T-helper 1 cell (primary cell): ENCODE measurements around the gene ZBTB24.
"Not testable (repeated sequence)": the region's sequence is repeated elsewhere in the genome, so short reads cannot be mapped to it uniquely, and the experiment has no call there.

Experiments used
- DNase-seq, 5 donors: peaks; one replicate each; pipeline ENCODE4 v3.0.0-alpha.2; 2012 to 2020

Gene ZBTB24

DNA sequence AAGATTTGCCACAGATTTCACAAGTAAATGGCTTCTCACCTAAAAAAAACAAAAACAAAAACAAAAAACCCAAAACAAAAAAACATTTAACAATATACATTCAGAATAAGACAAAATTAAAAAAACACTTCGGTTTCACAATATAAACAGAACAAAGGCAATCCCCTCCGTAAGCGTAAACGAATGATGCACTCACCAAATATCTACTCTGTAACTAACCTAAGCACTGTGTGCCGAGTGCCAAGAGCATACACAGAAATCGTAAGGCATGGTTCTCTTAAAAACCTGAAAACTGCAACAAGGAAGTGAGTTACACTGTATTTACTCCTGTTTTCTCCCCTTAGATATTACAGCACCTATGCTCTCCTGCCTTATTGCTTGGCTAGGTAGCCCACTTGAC, 15.3 kb downstream of the ZBTB24 start:
- DNase-seq: no peak

DNA sequence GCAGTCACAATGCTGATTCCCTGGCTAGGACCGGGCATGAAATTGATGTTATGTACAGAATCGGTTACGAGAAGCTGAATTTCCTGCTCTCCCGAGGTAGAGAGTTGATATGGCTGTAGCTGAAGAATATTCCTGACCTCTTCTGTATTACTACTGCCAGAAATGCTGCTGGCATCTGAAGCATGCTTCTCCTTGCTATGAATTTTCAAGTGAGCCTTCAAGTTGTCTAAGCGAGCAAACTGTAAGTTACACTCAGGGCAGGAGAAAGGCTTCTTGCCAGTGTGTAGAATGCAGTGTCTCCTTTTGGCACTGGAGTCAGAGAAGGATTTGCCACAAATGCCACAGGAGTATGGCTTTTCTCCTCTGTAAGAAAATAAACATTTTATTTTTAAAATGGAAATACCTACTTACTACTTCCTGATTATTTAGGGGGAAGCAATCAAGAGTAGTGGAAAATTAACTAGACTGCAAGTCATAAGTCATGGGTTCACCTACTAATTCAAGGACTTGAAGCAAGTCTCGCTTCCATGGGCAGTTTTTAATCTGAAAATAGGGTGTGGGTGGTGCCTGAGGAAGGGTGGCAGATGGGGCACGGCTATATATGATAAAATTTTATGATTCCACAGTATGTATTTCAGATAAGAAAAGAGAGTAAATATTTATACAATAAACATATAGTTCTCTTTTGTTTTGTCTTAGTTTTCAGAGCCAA, 16.7 kb downstream of the ZBTB24 start:
- DNase-seq: no peak

DNA sequence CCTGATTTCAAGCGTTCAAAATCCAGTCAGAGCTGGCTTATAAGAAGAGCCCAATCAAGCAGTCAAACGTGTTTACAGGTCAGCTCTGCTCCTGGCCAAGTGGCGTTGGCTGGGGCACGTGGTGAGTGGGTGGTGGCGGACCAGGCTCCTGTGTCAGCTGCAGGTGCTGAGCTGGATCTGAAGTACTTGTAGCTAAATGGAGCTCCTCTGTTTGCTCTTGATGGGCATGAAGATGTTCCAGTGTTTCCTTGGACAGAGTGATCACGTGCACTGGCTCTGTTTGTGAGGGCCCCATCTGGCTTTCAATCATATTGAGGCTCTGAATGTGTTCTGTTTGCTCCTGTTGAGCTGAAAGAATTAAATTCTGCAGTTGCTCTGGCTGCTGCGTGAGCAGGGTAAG, 17.2 kb downstream of the ZBTB24 start:
- DNase-seq: no peak

DNA sequence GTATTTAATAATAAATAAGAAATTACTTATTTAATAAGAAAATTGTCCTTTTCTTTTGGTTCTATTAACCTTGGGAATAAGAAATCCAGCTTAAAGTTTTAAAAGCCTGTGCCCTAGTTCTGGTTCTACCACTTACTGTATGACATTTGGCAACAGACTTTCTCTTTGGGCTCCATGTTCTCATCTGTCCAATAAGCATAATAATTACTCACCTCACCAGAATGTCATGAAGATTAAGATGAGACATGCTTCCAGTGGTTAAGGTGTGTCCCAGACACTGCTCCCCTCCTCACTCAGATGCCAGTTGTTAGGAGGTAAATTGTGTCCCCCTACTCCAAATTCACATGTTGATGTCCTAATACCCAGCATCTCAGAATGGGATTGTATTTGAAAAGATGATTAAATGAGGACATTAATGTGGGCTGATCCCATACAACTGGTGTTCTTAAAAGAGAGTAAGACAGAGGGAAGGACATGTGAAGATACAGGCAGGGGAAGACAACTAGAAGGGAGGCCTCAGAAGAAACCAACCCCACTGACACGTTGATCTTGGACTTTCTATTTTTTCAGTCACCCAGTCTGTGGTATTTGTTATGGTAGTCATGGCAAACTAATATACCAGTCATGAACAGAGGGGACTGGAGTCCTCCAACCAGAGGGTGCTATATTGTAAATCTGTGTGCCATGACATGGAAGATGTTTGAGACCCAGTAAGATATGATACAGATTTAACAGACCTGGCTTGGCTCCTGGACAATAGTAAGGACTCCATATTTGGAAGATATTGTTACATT, 21.1 kb downstream of the ZBTB24 start:
- no peak for DNase-seq

DNA sequence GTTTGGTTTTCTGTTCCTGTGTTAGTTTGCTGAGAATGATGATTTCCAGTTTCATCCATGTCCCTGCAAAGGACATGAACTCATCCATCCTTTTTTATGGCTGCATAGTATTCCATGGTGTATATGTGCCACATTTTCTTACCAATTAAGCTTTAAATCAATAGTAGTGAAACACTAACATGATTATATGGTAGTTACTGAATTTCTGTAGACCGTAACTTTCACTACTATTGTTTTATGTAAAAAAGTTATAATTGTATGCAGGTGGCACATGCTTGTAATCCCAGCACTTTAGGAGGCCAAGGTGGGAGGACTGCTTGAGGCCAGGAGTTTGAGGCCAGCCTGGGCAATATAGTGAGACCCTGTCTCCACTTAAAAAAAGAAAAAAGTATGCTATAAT, 21.8 kb downstream of the ZBTB24 start:
- DNase-seq: not testable (repeated sequence)

DNA sequence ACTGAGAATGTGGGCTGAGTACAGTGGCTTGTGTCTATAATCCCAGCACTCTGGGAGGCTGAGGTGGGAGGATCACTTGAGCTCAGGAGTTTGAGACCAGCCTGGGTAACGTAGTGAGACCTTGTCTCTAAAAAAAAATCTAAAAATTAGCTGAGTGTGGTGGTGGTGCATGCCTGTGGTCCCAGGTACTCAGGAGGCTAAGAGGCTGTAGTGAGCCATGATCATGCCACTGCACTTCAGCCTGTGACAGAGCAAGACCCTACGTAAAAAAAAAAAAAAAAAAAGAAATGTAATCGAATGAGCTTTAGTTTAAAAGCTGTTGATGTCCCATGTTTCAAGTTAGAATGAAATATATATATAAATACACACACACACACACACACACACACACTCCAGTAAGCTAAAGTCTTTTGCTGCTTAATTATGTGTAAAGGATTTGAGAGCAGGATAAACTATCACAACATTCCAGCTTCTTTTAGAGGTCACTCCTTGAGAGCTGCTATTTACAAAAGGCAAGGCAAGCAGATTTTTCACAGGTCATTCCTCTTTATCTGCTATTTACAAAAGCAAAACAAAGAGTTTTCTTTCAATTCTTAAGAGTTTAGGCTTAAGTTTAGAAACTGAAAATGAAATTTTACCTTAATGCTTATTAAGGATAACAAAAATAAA, 22.7 kb downstream of the ZBTB24 start:
- no peak for DNase-seq

DNA sequence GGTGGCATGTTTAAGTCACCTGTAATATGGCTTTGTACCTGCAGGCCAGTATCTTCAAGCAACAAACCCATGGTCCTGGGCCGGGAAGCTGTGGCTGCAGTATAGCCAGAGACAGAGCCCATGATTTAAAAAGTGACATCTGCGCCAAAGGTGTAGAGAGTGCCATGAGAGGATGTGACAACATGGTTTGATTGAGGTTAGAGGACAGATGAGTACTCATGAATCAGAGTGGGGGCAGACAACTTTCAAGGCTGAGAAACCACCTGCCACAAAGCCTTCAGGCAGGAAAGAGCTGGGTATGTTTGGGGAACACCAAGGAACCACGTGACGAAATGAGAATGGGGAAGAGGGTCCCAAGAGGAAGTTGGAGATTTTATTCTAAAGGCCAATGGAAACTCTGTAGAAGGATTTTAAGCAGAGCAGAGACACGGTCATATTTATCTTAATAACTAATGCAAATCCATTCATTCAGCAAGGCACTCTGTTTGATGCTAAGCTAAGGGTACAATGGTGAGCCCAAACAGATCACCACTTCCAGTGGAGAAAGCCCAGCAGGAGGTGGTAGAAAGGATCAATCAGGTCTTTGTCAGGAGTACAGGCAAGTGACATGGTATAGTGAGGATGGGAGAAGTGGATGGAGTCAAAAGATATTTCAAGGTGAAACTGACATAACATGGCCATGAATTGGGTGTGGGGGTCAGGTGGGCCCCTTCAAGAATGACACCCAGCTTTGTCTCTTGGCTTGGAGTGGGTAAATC, 24.1 kb downstream of the ZBTB24 start:
- DNase-seq: peak in 1 of 5 donors; percentile 58

DNA sequence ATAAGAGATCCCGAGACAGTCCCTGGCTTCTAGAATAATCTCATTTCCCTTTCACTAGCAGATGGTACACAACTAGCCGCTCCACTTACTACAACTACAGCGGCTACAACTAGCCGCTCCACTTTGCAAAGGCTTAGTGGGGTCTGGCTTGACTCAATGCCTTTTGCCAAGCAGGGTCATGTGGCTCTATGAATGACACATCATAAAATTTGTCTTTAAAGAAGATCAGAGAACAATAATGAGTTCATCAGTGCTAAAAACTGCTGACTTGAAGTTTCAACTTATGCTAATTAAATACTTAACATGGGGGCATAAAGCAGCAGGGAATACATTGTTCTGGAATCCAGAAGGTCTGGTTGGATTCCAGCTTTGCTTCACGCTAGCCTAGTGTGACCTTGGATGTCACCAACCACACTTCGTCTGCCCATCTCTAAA, 25.4 kb downstream of the ZBTB24 start:
- DNase-seq: no peak

DNA sequence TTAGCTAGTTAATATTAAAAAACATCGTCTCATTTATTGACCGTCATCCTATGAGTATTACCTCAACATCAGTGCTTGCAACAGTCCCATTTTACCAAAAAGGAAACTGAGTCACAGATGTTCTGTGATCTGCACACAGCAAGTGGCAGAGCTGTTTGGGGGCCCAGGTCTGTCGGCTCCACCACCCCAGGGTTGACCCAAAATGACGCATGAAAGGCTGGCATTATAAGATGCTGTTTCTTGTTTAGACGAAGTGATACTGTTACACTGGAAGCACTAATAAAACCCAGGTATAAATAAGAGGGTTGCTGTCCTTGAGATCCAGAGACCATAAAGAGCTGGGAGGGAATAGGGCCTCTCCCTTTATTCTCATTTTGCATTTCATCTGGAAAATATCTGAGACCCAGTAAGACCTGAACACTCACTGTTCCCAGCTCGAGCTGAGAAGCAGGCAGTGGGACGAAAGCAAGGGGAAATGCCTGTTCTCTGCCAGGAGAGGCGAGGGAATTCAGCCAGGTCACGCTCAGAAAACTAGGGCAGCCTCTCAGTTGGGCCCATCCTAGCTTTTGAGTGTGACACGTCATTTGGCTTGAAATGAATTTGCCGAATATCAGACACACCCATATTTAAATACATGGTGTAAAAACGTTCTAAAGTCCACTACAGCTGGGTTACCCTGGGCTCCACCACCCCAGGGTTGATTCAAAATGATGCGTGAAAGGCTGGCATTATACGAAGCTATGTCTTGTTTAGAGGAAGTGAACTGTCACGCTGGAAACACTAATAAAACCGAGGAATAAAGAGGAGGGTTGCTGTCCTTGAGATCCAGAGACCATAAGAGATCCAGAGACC, 26.1 kb downstream of the ZBTB24 start:
- DNase-seq: no peak

DNA sequence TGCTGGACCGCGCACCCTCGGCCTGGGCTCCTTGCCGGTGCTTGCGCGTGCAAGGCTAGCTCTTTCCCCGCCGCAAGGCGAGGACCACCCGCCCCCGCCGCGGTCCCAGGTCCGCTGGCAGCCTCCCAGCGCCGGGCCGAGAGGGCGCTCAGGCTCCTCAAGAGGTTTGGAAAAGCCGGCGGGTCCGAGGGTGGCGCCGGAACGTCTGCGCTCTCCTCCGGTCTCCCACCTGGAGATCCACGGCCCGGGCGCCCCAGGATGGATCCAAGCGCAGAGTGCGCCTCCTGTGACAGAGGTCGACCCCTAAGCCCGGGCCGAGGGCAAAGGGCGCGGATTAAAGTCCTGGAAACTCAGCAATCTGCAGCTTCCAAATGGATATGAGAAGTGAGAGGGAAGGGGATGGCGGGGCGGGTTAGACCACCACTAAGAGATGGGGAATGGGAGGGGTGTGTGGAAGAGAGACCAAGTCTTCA, 26.9 kb downstream of the ZBTB24 start:
- DNase-seq: no peak

DNA sequence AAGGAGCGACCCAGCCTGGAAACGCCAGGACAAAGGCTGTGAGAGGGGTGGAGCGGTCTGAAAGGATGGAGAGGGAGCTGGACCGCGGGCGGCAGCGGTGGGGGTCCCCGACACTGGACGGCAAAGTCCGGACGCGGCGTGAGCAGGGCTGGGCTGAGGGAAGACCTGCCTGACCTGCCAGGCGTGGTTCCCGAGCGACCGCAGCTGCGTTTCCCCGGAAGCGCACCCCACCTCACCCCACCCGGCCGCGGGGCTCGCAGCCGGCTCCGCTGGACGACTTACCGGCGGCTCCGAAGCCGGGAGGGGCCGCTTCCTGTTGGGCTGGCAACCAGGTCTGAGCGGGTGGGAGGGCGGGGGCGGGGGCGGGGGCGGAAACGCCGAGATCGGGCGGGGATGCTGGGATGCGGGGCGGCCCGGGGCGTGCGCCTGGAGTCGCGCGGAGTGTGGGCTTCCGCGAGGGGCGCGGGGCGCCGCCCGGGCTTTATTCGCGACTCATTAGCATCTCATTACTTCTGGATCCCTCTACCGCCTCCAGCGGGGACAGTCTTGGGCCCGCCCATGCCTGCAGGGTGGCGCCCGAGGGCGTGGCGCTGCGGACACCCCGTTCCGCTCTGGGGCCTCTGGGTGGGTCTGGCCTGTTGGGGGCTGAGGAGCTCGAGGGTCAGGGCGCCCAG, 27.4 kb downstream of the ZBTB24 start, which contains the start of gene MICAL1:
Gene MICAL1 (minus strand): TSS at position 336 of the 674 bp plus-strand sequence. CDS start 1,576 bp downstream, outside the sequence.
- DNase-seq: peak; percentile 68 to 85 (median 75)

DNA sequence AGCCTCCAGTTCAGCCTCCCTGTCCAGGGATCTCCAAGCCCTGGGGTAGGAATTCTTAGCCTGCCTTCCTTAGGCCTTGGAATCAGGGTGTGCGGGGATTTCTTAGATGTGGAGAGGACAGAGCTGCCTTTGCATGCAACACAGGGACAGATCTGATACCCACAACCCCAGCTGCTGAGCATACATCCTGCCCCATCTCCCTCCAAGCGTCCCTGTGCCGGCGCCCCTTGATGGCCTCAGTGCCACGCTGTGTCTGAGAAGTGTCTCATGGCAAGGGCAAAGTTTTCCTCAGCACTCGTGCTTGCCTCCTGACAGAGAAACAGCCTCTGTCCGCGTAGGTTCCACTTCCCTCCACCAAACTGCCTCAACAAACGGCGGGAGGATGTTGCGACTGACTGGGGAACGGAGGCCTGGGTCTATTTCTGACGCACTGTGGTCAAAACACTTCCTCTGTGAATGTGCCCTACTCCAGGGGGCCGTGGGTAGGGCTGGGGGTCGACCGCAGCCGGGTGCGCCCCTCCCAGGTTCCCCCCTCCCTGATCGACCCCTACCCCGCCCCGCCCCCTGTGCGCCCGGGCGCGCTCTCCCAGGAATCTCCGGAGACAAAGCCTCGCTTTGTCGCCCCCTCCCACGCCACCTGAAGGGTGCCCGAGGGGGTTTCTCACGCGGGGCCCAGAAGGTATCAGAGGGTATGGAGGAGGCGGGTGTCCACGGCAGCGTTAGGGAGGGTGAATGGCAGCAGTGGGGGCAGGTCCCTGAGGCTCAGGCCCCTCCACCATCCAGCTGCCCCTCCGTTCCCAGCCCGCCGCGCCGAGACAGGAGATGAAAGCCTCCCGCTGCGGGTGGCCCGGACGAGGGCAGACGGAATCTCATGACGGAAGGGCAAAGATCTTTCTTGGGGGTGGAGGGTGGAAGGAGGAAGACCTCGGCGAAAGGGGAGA, 28.3 kb downstream of the ZBTB24 start:
- peak; percentile 47 to 87 (median 67) for DNase-seq

DNA sequence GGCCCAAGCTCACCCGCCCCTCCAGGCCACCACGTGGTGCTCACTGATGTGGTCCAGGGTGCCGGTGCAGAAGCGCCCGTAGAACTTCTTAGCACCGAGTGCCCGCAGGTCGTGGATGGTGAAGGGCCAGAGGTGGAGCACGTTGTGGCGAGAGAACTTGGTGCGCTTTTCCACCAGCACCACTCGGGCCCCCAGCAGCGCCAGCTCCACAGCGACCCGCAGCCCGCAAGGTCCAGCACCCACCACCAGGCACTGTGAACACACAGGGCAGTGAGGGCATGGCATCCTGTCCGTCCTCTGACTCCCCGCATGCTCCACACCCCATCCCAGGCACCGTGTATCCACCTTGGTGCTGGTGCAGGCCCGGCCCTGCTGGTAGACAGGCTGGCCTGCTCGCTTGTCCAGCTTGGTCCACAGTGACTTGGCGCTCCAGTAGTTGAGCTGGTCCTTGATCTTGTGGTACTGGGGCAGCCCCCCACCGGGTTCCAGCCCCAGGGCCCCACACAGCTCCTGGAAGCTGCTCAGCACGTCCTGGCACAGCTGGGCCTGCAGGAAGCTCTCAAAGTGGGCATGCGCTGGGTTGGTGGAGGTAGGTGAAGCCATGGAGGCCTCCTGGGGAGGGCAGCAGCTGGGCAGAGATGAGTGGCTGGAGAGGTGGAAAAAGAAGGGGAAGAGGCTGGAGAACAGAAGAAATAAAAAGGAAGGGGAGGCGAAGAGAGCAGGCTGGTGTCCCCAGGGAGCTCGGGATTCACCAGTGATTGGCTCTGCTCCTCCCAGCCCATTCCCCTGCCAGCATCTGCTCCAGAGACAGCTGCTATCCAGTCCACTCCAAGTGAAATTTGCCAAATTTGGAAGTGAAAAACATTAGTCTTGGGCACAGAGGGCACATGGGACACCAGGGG, 29.2 kb downstream of the ZBTB24 start:
- DNase-seq: no peak

DNA sequence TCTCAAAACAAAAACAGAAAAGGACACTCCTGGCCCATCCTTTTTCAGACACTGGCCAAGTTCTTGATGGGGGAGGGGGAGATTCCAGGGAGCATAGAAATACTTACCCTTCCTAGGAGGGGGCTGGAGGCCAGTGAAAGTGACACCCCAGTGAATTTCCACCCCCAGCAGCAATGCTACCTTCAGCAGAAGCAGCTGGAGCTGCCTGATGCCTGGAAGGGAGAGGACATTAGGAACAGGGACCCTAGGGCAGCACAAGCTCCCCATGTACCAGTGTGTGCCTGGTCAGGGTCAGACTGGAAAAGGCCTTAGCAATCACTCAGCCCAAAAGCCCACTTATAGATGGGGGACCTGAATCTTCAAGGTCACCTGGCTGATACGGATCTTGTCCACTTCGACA, 29.9 kb downstream of the ZBTB24 start:
- DNase-seq: no peak

DNA sequence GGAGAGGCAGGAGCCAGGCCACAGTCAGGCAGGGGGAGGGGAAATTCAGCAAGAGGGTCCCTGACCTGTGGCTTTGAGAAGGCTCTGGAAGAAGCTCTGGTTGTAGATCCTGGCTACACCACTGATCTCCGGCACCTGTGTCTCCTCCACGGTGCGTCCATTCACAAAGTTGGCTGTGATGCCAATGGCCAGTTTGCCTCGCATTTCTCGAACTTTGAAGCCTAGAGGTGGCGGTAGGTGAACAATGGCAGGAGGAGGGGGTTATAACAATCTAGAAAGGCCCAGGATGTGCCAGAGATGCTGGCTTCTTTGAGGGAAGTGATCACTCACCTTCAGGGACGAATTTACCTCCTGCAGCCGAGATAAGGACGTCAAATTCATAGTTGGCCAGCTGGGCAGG, 30.8 kb downstream of the ZBTB24 start:
- DNase-seq: no peak

DNA sequence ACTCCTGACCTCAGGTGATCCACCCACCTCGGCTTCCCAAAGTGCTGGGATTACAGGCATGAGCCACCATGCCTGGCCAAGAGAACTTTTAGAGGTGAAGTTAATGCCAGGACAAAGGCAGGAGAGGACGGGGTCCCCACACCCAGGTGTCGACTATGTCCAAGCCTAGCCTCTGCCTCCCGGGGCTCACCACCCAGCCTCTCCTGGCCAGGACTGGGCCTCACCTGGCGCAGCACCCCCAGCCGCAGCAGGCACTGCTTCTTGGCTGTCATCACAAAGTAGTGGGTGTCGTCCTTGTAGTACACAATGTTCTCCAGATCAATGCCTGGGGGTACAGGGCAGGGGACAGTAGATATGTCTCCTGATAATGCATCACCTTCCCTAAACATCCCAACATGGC, 31.6 kb downstream of the ZBTB24 start:
- no peak for DNase-seq

DNA sequence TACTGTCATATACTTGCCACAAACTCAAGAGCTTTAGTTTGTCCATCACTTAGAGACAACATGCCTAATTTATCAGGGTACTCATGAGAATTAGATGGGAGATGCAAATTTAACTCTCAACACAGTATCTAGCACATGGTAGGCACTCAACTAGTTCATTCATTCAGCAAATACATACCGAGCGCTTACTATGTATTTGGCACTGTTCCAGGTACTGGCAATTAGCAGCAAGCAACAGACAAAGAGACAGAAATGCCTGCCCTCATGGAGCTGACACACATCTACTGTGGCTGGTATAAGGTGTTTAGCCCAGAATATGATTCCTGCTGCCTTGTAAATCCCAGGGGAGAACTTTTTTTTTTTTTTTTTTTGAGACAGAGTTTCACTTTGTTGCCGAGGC, 32.2 kb downstream of the ZBTB24 start:
- no peak for DNase-seq

DNA sequence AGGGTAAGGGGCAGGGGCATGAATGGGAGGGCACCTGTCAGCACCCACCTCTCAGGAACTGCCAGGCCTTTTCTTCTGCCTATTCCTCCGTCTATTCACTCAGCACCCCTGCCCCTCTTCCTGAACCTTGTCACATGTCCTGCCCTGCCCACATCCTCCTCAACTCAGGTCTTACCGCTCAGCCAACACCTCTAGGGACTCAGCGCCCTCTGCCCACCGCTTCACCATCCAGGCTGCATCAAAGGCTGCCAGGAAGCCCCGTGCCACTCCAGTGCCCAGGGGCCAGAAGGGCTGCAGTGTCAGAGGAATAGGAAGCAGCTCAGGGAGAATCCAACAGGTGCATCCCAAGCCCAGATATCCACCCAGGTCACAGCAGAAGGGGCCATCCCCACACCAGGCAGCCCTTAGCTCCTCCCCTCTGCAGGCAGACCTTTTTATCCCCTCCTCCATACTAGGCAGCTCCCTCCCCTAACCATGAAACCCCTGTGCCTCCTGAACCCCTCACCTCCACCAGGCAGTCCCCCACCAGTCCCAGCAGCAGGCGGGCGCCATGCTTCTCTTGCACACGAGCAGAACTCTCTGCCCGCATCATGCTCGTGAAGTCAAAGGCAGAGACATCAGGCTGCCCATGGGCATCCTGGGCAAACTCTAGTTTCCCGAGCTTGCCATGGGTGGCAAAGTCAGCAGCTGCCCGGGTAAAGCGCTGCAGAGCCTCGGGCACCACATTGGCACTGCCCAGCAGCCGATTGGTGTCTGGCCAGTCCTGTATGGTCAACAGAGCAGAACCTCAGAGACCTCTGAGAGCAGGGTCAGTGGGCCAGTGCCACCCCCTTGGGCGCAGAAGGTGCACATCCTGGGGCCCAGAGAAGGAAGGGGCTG, 33.0 kb downstream of the ZBTB24 start:
- DNase-seq: peak in 1 of 5 donors; percentile 56
